ENCODE data around the gene CCNDBP1.
"Not testable (repeated sequence)": the region's sequence is repeated elsewhere in the genome, so short reads cannot be mapped to it uniquely, and the experiment has no call there.

The CCNDBP1 gene

DNA sequence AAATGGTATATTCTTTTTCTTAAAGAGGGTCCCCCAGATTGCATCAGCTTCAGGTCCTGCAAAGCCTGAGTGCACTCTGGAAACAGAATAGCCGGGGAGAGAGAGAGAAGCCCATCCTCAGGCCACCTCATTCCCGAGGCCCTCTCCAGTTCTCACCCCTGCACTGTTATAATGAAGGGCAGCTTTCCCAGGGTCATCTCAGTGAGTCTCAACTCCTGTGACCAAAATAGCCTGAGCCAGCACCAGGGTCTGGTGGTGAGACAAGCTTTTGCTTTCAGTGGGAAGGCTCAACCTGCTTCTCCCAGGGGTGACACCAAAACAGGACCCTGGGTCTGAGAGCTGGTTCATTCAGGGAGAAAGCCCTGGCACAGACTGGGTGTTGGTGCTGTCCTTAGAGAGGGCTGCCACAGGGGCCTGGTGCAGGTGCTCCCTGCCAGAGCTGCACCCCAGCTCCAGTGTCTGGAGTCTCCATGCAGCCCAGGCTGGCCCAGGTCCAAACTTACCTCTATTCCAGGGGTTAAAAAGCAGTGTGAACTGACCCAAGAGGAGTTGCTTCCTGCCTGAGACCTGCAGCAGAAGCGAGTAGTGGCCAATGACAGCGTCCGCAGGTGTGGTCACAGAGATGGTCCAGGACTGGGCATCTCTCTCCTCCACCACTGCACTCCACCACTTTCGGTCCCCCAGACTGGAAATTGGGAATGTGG lies 29.5 kb downstream of the CCNDBP1 start:
- no peak for DNase-seq (ENCODE audit: low read depth in 1 of 2, low spot score in 1 of 2)

DNA sequence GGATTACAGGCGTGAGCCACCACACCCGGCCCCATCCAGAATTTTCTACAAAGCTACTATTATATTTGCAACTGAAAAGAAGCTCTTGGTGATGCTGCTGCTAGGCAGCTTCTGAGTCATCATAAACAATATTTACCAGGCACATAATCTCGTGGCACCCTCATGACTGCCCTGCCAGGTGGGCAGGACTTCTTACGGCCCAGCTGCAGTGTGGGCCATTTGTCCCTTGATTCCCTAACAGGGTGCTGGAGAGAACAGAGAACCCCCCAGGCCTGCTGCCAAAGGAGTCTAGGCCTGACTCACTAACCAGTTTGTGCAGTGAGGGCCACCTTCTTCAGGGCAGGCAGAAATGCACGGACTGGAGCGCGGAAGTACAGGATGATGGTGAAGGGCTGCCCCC lies 30.8 kb downstream of the CCNDBP1 start:
- DNase-seq (ENCODE audit: low read depth in 1 of 2, low spot score in 1 of 2) = no peak

DNA sequence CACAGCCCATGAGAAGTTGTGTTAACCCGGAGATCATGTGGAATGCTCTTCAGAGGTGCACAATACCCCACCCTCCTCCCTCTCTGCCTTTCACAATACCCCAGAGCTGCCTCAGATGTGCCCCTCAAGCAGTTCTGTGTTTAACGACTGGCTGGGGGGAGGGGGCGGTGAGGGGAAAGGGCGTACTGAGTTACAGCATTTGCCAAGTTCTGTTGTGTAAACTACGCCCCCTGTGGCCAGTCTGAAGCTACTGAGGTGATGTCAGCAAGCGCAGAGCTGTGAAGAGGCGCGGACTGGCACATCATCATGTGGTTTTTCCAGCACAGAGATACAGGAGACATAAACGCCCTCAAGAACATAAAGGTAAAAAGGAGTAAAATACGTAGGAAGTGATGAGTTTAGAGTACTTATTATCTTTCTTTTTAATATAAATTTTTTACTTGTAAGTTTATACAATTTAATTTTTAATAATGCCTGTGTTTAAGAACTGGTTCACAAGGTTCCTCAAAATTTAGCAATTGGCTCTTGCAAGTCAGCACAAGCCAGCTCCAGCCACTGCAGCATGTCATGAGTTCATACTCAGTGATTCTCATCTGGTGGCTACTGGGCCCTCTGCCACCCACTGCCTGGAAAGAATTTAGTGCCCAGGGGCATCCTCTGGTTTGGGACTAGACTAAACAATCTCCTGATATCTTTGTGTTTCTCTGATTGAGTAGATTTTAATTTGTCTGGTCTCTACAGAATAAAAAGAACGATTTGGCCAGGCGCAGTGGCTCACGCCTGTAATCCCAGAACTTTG lies 33.9 kb downstream of the CCNDBP1 start:
- no peak for DNase-seq (ENCODE audit: low read depth in 1 of 2, low spot score in 1 of 2)

DNA sequence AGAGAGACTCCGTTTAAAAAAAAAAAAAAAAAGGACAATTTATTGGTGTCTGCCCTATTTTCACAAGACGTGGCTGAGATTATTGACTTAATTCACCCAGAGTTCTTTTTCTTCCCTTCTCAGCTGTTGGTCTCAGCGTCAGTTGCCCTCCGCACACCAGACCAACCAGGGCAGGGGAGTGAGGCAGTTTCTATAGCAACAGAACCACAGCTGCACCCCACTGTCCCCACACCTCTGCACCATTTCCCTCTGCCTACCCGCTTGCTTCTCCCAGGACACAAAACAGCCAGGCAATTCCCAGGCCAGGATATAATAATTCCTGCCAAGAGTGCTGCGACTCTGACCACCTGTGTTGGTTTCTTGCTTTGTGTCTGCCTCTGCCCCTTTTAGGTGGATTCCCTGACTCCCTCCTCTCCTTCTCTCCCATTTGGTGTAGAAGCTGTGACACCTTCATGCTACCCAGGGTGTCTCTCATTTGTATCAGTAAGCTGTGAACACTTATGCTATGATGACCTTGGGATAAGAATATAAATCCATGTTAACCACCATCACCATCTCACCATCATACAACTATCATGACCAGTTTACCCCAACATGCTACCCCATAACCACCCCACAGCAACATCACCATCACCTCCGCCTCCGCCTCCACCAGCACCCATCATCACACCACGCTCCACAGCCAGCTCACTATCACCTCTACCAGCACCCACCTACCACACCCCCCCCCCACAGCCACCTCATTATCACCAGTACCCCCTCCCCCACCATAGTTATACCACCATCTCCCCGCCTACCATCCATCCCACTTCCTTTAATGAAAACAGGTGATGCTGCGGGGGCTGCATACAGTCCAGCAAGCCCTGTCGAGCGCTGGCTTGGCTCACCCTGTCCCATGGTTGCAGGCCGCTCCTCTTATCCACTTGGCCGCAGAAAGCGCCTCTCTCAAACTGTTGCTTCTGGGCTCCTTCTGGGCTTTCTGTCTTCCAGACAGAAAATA lies 35.0 kb downstream of the CCNDBP1 start:
- no peak for DNase-seq (ENCODE audit: low read depth in 1 of 2, low spot score in 1 of 2)

DNA sequence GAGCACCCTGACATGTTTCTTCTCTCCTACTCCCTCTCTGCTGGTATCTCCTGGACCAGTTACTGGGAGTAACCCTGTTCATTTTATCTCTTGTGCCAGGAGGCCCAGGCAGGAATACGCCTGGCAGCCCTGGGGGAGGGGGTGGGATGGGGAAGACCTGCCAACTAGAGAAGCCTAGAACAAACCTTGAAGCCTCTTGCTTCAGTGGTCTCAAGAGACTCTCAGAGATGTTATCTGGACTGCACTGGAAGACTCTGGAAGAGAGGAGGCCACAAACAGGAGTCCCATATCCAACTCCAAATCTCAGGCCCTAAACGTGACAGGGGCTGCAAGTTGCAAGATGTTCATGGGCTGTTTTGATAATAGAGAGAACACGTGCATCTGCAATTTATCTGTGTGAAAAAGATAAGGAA lies 35.8 kb downstream of the CCNDBP1 start, which contains the start of gene EPB42:
TSS of gene EPB42 (minus strand) at position 28 of the 413 bp plus-strand sequence. CDS start 193 bp downstream, outside the sequence.
- DNase-seq (ENCODE audit: low read depth in 1 of 2, low spot score in 1 of 2) = no peak

DNA sequence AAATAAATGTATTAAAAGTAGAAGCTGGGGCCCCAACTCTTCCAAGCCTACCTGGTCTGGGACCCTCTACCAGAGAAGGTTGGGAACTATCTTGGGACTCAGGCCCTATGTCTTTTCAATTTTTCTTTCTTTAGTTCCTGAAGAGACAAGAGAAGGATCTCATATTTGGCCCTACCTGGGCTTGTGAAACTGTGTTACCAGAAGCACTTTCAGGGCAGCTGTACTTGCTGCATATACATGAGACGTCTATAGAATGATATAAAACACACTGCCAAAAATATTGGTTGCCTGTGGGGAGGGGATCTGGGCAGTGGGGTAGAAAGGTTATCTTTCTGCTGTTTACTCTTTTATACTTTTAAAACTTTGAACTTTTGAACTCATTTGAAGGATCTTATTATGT lies 36.2 kb downstream of the CCNDBP1 start:
- DNase-seq (ENCODE audit: low read depth in 1 of 2, low spot score in 1 of 2) = no peak

DNA sequence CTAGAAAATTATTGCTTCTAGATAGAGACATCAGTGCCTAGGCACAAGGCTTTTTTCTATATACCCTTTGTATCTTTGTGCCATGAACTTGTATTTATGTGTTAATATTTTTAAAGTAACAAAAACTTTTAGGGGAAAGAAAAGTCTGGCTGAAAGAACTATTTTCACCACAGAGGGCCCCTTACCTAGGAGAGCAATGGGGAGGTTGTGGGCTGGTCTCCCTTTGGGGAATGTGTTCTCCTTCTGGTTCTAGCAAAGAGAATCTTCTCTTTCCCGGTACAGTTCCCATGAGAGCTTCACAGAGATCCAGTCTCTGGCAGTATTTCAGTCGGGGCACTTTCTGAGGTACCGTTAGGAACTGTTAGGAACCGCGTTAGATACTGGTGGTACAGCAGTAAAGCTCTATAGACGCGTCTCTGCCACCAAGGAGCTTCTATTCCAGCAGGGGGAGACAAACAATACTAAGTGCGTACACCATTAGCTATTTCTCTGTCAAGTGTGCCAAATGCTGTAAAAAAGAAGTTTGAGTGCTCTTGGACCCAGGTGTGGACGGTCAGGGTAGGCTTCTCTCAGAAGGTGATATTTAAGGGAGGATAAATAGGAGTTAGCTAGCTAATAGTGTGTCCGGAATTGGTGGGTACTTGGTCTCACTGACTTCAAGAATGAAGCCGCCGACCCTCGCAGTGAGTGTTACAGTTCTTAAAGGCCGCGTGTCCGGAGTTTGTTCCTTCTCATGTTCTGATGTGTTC lies 40.2 kb downstream of the CCNDBP1 start:
- DNase-seq (ENCODE audit: low read depth in 1 of 2, low spot score in 1 of 2) = no peak

DNA sequence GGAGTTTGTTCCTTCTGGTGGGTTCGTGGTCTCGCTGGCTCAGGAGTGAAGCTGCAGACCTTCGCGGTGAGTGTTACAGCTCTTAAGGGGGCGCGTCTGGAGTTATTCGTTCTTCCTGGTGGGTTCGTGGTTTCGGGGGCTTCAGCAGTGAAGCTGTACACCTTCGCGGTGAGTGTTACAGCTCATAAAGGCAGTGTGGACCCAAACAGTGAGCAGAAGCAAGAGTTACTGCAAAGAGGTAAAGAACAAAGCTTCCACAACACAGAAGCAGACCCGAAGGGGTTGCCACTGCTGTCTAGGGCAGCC lies 40.7 kb downstream of the CCNDBP1 start:
- DNase-seq (ENCODE audit: low read depth in 1 of 2, low spot score in 1 of 2) = not testable (repeated sequence)

DNA sequence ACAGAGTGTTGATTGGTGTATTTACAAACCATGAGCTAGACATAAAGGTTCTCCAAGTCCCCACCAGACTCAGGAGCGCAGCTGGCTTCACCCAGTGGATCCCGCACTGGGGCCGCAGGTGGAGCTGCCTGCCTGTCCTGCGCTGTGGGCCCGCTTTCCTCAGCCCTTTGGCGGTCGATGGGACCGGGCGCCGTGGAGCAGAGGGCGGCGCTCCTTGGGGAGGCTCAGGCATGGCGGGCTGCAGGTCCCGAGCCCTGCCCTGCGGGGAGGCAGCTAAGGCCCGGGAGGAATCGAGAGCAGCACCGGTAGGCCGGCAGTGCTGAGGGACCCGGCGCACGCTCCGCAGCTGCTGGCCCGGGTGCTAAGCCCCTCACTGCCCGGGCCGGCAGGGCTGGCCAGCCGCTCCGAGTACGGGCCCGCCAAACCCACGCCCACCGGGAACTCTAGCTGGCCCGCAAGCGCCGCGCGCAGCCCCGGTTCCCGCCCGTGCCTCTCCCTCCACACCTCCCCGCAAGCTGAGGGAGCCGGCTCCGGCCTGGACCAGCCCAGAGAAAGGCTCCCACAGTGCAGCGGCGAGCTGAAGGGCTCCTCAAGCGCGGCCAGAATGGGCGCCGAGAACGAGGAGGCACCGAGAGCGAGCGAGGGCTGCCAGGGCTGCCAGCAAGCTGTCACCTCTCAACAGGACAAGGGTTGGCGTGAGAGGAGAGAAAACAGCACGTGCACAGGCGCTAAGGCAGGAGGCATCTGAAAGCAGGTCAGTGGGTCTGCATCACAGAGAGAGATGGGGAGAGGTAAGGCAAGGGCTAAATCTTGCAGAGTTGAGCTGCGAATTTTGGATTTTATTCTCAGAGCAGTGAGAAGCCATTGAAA lies 41.5 kb downstream of the CCNDBP1 start:
- no peak for DNase-seq (ENCODE audit: low read depth in 1 of 2, low spot score in 1 of 2)

DNA sequence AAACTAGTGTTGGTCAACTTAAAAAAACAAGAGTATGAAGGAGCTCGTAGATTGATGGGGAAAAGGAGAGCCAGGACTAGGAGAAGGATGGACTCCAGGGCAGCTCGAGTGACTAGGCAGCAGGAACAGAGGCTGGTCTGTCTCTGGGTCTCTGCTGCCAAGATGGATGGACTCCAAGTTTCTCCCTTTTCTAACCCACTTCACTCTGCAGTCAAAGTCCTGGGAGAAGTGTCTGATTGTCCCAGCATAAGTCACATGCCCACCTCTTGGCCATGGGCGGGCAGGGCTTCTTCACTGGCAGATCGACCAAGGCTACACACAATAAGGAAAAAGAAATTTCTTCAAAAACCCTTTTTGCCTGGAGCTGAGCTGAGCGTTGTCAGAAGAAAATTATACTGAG lies 44.8 kb downstream of the CCNDBP1 start:
- no peak for DNase-seq (ENCODE audit: low read depth in 1 of 2, low spot score in 1 of 2)

DNA sequence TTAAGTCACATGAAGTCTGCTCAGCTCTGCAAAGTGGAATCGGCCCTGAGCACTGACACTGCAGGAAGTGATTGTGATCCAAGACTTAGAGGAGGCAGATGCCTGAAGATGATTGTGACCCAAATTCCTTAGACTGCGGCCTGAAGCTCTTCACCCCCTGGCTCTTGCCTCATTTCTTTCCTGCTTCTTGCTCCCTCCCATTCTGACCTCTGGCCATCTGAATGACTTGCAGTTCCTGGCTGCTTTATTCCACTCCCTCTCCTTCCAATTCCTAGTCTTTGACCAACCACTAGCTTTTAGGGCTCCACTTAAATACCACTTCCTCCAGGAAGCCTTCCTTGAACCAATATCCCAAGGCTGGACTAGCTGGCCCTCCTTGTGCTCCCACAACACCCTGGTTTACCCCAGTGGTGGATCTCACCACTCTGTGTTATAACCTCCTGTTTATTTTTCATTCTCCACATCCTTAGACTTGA lies 45.5 kb downstream of the CCNDBP1 start:
- DNase-seq (ENCODE audit: low read depth in 1 of 2, low spot score in 1 of 2) = no peak

DNA sequence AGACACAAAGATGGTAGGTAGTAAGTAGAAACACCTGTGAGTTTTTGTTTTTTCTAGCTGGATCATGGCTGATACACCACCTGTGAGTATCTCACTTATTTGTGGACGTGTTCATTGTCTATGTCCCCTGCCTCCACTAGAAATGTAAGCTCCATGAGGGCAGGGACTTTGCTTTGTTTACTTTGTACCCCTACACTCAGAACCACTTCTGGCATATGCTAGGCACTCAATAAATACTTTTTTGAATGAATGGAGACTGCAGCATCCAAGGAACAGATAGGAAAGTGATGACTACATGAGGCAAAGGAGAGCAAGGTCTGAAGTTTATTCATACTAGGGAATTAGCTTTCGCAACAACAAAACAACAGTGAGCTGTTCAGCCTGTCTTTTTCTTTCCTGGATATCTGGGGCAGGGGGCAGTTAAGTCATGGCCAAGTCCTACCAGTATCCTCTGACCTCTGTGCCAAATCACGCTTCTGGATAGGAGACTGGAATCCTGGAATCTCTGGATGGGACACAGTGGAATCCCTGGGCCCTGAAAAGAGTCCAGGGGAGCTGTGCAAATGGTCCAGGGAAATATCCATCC lies 47.2 kb downstream of the CCNDBP1 start:
- no peak for DNase-seq (ENCODE audit: low read depth in 1 of 2, low spot score in 1 of 2)

DNA sequence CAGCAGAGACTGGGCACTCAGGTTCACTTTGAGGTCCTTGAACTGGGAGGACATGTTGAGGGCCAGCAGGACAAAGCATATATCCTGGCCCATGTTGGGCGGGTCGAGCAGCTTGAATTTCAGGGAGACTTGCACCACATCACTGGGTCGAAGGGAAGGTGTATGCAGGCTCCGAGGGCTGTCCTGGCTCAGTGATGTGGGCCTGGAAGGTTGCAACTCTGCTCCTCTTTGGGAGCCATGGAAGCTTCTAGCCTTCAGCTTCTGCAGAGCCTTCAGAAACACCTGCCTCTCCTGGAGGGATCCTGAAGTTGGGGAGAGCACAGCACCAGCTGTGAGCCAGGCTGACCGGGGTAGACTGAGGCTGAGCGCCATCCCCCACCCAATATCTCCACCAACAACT lies 50.3 kb downstream of the CCNDBP1 start:
- DNase-seq (ENCODE audit: low read depth in 1 of 2, low spot score in 1 of 2) = no peak

DNA sequence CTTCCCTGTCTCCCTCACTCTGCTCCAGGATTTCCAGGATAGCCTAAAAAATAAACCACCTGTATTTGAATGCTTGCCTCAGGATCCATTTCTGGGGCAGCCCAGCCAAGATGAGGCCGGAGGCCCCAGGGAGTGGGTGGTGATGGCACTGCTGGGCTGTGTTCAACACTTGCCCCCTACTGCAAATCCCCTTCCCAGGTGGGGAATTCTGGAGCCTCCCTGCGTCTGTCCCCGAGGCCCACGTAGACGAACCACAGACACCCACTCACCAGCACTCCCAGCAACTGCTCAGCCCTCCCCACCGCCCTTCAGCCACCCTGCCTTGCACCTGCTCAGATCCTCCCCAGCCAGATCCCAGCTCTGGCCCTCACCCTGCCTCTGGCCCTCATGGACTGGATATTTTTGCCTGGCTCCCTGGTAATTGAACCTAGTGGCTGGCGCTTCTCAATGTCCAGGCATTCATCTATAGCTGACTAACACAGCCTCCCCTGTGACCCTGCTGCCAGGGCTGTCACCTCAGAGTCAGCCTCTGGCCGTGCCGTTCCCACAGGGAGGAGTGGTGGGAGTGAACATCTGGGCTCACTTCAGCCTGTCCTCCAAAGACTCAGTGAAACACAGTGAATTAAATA lies 52.8 kb downstream of the CCNDBP1 start:
- no peak for DNase-seq (ENCODE audit: low read depth in 1 of 2, low spot score in 1 of 2)

DNA sequence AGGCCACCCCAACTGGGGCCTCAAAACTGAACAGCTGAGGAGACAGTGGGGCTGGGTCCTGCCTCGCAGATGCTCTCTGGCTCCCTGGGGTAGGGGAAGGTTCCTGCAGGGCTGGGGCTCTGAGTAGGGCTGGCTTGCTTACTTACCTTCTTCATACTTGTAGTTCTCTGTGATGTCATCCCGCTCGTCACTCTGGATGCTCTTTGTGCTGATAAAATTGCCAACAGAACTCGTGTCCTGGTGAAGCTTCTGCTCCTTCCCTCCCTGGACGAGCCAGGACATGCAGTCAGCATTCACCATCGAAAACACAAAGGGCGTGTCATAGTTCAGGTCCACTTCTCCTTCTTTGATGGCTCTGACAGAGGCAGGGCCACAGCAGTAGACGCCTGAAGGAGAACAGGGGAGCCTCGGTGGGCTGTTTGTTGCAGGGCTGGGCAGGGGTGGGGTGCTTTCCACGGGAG lies 53.5 kb downstream of the CCNDBP1 start:
- DNase-seq (ENCODE audit: low read depth in 1 of 2, low spot score in 1 of 2) = no peak

DNA sequence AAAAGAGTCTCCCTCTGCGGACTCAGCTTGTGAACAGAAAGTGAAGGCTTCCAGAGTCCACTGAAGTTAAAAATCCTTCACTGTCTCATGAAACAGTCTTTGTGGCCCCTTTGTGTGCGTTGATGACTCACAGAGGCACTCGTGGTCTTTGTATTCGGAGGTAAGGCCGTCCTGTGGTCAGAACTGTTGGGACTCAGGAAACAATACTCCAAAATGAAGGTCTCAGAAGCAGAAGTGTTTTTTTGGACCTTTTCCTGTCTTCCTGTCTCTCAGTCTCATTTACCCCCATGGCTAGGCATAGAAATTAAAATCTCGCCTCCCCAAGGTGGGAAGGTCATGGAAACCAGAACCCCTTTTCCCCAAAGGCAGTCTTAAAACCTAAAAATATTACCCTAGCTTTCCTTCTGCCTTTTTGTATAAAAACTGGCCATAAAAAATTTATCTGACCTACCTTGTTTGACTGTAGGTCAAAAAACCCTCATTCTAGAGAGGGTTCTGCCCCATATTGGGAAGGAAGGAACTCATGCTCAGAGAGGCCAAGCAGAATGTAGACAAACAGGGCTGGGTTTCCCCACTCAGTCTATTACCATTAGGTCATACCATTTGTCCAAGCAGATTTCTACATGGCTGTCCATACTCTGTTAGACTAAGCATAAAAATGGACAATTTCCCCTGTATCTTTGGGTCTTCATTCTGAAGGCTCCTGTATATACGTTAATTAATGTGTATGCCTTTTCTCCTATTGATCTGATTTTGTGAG lies 54.7 kb downstream of the CCNDBP1 start:
- no peak for DNase-seq (ENCODE audit: low read depth in 1 of 2, low spot score in 1 of 2)

DNA sequence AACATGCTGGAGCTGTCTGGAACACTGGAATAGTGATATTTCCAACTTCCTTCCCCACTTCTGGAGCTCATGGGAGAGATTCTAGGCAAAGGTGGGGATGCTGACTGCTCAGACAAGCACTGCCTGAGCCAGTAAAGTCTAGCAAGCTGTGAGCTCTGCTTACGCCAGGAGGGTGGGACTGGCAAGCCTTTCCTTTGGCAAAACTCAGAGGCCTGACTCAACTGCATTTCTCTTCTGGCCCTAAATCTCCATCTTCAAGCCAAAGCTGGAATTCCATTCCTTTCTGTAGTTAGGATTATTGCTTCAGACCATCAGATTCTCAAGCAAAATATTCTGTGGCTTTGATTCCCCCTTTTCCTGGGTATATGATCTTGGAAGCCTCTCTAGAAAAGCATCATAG lies 55.9 kb downstream of the CCNDBP1 start:
- DNase-seq (ENCODE audit: low read depth in 1 of 2, low spot score in 1 of 2) = no peak

DNA sequence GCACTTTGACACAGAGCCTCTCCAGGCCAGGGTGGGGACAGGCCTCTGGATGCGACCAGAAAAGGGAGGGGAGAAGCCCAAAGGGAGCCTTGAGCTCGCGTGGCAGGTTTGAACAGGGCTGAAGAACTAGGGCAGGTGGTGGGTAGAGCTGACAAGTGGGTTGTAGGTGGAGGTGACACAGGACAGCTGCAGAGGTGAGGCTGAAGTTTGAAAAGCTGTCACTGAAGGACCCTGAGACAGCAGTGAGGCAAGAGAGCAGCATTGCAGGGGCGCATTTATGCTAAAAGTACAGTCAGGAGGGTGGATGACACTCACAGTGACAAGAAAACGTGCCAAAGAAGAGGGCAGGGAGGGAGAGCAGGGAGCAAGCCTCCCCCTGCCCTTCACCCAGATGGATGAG lies 57.4 kb downstream of the CCNDBP1 start:
- DNase-seq (ENCODE audit: low read depth in 1 of 2, low spot score in 1 of 2) = no peak
